Measurements from ENCODE around the gene OSTM1. TPM values are rescaled to one million over a fixed set of nuclear protein-coding genes. Genes with fewer than 3 reads are reported as not detected.
A peak's percentile ranks its signal among the peaks of the same experiment; 100 is the strongest.

OSTM1 gene
- total and polyA plus RNA-seq, 2 of the 13 experiments (the other 11 are each of a cell fraction or from before 2014, with no cell fraction given): 8.7 to 20.5 TPM

DNA sequence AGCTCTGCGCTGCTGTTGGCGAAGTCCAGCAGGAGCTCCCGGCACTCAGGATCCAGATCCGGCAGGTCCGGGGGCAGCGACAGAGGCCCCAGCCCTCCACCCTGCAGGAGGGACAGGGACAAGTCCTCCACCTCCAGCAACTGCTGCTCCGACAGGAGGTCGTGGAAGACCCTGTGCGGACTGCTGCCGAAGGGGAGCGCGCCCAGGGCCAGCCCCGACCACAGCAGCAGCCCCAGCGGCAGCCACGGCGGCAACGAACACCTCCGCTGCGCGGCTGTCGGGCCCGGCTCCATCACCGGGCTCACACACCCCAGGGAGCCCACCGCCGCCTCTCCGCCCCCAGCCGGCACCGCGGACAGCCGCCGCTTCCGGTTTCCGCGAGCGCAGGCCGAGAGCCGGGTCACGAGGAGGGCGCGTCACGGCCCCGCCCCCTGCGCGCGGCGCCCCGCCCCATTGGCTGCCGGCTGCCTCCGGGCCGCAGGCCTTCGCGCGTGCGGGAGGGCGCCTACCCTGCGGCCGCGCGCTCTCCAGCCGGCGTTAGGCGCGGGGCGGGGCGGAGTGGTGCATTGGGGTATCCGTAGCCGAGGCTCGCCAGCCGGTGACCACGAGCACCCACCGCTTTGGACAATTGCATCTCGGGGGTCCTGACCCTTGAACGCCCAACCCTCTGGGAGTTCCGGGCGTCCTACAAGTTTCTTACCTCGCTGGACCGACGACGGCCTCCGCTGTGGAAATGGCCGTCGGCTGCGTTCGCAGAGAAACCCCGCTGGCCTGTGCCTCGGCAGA, at the start of gene OSTM1 (continued):
- TF ChIP-seq SMARCC2 (IDR thresholded peaks at IDR 0.05) (no peak), HIVEP1 (CRISPR knock-in tag; IDR thresholded peaks at IDR 0.05) (no peak; the same call in 1 of the 2 replicates), MBNL3 (CRISPR knock-in tag; conservative IDR thresholded peaks at IDR 0.05) (no peak), NR2C2 (CRISPR knock-in tag; IDR thresholded peaks at IDR 0.05; ENCODE audit: borderline replicate concordance) (peak; percentile 76), ZNF501 (CRISPR knock-in tag; IDR thresholded peaks at IDR 0.05) (peak; percentile 89), BRCA1 (CRISPR knock-in tag; IDR thresholded peaks at IDR 0.05) (peak; percentile 21), XRCC5 (optimal IDR thresholded peaks at IDR 0.05; ENCODE audit: low read length) (no peak), JDP2 (CRISPR knock-in tag; IDR thresholded peaks at IDR 0.05; ENCODE audit: borderline replicate concordance) (no peak), ZNF326 (CRISPR knock-in tag; IDR thresholded peaks at IDR 0.05; ENCODE audit: borderline replicate concordance) (no peak), ZNF329 (CRISPR knock-in tag; IDR thresholded peaks at IDR 0.05; ENCODE audit: low read depth) (peak; percentile 85; the same call in 1 of the 2 replicates), SMYD3 (CRISPR knock-in tag; IDR thresholded peaks at IDR 0.05) (no peak), U2AF1 (optimal IDR thresholded peaks at IDR 0.05; ENCODE audit: low read depth, low read length) (no peak), FOXK2 (IDR thresholded peaks at IDR 0.05) (no peak), SATB2 (CRISPR knock-in tag; IDR thresholded peaks at IDR 0.05) (peak; percentile 84; the same call in 1 of the 2 replicates), ZNF644 (CRISPR knock-in tag; IDR thresholded peaks at IDR 0.05; ENCODE audit: low read depth) (no peak), PAX8 (CRISPR knock-in tag; IDR thresholded peaks at IDR 0.05; ENCODE audit: borderline replicate concordance) (peak; percentile 76; the same call in 1 of the 2 replicates), ZNF83 (CRISPR knock-in tag; IDR thresholded peaks at IDR 0.05; ENCODE audit: borderline replicate concordance) (peak; percentile 68; the same call in 1 of the 2 replicates), MZF1 (CRISPR knock-in tag; IDR thresholded peaks at IDR 0.05; ENCODE audit: borderline replicate concordance) (no peak), ZNF841 (CRISPR knock-in tag; IDR thresholded peaks at IDR 0.05; ENCODE audit: borderline replicate concordance) (peak; percentile 89)
- TF ChIP-seq, protein P1, sequence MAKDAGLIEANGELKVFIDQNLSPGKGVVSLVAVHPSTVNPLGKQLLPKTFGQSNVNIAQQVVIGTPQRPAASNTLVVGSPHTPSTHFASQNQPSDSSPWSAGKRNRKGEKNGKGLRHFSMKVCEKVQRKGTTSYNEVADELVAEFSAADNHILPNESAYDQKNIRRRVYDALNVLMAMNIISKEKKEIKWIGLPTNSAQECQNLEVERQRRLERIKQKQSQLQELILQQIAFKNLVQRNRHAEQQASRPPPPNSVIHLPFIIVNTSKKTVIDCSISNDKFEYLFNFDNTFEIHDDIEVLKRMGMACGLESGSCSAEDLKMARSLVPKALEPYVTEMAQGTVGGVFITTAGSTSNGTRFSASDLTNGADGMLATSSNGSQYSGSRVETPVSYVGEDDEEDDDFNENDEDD (CRISPR knock-in tag; IDR thresholded peaks at IDR 0.05; ENCODE audit: borderline replicate concordance): peak; percentile 96
- TF ChIP-seq, protein P2, sequence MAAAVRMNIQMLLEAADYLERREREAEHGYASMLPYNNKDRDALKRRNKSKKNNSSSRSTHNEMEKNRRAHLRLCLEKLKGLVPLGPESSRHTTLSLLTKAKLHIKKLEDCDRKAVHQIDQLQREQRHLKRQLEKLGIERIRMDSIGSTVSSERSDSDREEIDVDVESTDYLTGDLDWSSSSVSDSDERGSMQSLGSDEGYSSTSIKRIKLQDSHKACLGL (CRISPR knock-in tag; IDR thresholded peaks at IDR 0.05): peak; percentile 45; the same call in 1 of the 2 replicates
- TF ChIP-seq, protein P3, sequence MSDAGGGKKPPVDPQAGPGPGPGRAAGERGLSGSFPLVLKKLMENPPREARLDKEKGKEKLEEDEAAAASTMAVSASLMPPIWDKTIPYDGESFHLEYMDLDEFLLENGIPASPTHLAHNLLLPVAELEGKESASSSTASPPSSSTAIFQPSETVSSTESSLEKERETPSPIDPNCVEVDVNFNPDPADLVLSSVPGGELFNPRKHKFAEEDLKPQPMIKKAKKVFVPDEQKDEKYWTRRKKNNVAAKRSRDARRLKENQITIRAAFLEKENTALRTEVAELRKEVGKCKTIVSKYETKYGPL (CRISPR knock-in tag; IDR thresholded peaks at IDR 0.05): peak; percentile 74; the same call in 1 of the 2 replicates
- TF ChIP-seq, protein P4, sequence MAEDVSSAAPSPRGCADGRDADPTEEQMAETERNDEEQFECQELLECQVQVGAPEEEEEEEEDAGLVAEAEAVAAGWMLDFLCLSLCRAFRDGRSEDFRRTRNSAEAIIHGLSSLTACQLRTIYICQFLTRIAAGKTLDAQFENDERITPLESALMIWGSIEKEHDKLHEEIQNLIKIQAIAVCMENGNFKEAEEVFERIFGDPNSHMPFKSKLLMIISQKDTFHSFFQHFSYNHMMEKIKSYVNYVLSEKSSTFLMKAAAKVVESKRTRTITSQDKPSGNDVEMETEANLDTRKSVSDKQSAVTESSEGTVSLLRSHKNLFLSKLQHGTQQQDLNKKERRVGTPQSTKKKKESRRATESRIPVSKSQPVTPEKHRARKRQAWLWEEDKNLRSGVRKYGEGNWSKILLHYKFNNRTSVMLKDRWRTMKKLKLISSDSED (CRISPR knock-in tag; IDR thresholded peaks at IDR 0.05): peak; percentile 81
- TF ChIP-seq, protein P5, sequence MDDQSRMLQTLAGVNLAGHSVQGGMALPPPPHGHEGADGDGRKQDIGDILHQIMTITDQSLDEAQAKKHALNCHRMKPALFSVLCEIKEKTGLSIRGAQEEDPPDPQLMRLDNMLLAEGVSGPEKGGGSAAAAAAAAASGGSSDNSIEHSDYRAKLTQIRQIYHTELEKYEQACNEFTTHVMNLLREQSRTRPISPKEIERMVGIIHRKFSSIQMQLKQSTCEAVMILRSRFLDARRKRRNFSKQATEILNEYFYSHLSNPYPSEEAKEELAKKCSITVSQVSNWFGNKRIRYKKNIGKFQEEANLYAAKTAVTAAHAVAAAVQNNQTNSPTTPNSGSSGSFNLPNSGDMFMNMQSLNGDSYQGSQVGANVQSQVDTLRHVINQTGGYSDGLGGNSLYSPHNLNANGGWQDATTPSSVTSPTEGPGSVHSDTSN (CRISPR knock-in tag; IDR thresholded peaks at IDR 0.05; ENCODE audit: borderline replicate concordance): no peak
